Measurements from ENCODE around the gene ORC5. TPM values are rescaled to one million over a fixed set of nuclear protein-coding genes. Genes with fewer than 3 reads are reported as not detected.

Gene ORC5
- total RNA-seq, 1 experiment from 2014 or later = 21.0 TPM

DNA sequence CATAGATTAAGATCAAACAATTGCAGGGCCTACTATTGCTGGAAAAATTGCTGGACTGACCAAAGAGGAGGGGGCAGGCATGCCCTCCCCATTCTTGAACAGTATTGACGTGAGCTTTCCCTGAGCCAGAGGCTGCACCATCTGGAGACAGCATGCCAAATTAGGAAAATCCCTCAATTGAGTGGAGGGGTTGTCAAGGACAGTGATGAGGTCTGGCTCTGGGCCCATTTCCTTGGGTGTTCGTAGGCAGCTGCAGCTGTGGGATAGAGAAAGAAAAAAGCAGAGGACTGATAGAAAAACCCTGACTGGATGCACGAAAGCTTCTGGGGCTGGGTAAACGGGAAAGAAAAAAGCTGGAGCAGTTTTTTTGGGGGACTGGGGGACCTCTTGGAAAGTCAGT is 22.8 kb upstream of the ORC5 start:
- peaks cover 5% of the 10 kb centered on the region; the same call in 1 of the 2 replicates for H3K4me1 Mint-ChIP-seq
- DNase-seq (ENCODE audit: low spot score) (no peak), ATAC-seq (no peak)
- no peaks in the 10 kb centered on the region for H3K36me3 Mint-ChIP-seq
- TF ChIP-seq MXD4 (CRISPR knock-in tag; IDR thresholded peaks at IDR 0.05; ENCODE audit: borderline replicate concordance) = no peak
- no peak for TF ChIP-seq NFE2L1 (CRISPR knock-in tag; IDR thresholded peaks at IDR 0.05)
- TF ChIP-seq SMAD4 (CRISPR knock-in tag; IDR thresholded peaks at IDR 0.05) = no peak
- TF ChIP-seq, protein P1, sequence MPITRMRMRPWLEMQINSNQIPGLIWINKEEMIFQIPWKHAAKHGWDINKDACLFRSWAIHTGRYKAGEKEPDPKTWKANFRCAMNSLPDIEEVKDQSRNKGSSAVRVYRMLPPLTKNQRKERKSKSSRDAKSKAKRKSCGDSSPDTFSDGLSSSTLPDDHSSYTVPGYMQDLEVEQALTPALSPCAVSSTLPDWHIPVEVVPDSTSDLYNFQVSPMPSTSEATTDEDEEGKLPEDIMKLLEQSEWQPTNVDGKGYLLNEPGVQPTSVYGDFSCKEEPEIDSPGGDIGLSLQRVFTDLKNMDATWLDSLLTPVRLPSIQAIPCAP (CRISPR knock-in tag; IDR thresholded peaks at IDR 0.05) = no peak
- TF ChIP-seq TCF7 (CRISPR knock-in tag; IDR thresholded peaks at IDR 0.05; ENCODE audit: low read depth) = no peak
- TF ChIP-seq ESRRA (CRISPR knock-in tag; IDR thresholded peaks at IDR 0.05; ENCODE audit: borderline replicate concordance) = no peak
- TF ChIP-seq, protein P2, sequence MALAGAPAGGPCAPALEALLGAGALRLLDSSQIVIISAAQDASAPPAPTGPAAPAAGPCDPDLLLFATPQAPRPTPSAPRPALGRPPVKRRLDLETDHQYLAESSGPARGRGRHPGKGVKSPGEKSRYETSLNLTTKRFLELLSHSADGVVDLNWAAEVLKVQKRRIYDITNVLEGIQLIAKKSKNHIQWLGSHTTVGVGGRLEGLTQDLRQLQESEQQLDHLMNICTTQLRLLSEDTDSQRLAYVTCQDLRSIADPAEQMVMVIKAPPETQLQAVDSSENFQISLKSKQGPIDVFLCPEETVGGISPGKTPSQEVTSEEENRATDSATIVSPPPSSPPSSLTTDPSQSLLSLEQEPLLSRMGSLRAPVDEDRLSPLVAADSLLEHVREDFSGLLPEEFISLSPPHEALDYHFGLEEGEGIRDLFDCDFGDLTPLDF (CRISPR knock-in tag; IDR thresholded peaks at IDR 0.05) = no peak
- TF ChIP-seq ZNF138 (CRISPR knock-in tag; conservative IDR thresholded peaks at IDR 0.05) = no peak
- TF ChIP-seq CREM (CRISPR knock-in tag; IDR thresholded peaks at IDR 0.05) = no peak
- no peak for TF ChIP-seq E2F5 (CRISPR knock-in tag; IDR thresholded peaks at IDR 0.05)
- TF ChIP-seq, protein P3, sequence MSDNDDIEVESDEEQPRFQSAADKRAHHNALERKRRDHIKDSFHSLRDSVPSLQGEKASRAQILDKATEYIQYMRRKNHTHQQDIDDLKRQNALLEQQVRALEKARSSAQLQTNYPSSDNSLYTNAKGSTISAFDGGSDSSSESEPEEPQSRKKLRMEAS (CRISPR knock-in tag; IDR thresholded peaks at IDR 0.05) = no peak
- TF ChIP-seq SP1 (CRISPR knock-in tag; conservative IDR thresholded peaks at IDR 0.05) = no peak
- no peak for TF ChIP-seq ZNF416 (CRISPR knock-in tag; IDR thresholded peaks at IDR 0.05)
- TF ChIP-seq PRRX2 (CRISPR knock-in tag; IDR thresholded peaks at IDR 0.05) = no peak
- TF ChIP-seq, protein P4, sequence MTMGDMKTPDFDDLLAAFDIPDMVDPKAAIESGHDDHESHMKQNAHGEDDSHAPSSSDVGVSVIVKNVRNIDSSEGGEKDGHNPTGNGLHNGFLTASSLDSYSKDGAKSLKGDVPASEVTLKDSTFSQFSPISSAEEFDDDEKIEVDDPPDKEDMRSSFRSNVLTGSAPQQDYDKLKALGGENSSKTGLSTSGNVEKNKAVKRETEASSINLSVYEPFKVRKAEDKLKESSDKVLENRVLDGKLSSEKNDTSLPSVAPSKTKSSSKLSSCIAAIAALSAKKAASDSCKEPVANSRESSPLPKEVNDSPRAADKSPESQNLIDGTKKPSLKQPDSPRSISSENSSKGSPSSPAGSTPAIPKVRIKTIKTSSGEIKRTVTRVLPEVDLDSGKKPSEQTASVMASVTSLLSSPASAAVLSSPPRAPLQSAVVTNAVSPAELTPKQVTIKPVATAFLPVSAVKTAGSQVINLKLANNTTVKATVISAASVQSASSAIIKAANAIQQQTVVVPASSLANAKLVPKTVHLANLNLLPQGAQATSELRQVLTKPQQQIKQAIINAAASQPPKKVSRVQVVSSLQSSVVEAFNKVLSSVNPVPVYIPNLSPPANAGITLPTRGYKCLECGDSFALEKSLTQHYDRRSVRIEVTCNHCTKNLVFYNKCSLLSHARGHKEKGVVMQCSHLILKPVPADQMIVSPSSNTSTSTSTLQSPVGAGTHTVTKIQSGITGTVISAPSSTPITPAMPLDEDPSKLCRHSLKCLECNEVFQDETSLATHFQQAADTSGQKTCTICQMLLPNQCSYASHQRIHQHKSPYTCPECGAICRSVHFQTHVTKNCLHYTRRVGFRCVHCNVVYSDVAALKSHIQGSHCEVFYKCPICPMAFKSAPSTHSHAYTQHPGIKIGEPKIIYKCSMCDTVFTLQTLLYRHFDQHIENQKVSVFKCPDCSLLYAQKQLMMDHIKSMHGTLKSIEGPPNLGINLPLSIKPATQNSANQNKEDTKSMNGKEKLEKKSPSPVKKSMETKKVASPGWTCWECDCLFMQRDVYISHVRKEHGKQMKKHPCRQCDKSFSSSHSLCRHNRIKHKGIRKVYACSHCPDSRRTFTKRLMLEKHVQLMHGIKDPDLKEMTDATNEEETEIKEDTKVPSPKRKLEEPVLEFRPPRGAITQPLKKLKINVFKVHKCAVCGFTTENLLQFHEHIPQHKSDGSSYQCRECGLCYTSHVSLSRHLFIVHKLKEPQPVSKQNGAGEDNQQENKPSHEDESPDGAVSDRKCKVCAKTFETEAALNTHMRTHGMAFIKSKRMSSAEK (CRISPR knock-in tag; IDR thresholded peaks at IDR 0.05; ENCODE audit: borderline replicate concordance) = no peak
- TF ChIP-seq, protein P5, sequence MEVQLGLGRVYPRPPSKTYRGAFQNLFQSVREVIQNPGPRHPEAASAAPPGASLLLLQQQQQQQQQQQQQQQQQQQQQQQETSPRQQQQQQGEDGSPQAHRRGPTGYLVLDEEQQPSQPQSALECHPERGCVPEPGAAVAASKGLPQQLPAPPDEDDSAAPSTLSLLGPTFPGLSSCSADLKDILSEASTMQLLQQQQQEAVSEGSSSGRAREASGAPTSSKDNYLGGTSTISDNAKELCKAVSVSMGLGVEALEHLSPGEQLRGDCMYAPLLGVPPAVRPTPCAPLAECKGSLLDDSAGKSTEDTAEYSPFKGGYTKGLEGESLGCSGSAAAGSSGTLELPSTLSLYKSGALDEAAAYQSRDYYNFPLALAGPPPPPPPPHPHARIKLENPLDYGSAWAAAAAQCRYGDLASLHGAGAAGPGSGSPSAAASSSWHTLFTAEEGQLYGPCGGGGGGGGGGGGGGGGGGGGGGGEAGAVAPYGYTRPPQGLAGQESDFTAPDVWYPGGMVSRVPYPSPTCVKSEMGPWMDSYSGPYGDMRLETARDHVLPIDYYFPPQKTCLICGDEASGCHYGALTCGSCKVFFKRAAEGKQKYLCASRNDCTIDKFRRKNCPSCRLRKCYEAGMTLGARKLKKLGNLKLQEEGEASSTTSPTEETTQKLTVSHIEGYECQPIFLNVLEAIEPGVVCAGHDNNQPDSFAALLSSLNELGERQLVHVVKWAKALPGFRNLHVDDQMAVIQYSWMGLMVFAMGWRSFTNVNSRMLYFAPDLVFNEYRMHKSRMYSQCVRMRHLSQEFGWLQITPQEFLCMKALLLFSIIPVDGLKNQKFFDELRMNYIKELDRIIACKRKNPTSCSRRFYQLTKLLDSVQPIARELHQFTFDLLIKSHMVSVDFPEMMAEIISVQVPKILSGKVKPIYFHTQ (CRISPR knock-in tag; IDR thresholded peaks at IDR 0.05) = no peak
- no peak for TF ChIP-seq ELF4 (CRISPR knock-in tag; IDR thresholded peaks at IDR 0.05; ENCODE audit: low read depth)
- no peak for TF ChIP-seq FOXJ3 (CRISPR knock-in tag; IDR thresholded peaks at IDR 0.05; ENCODE audit: borderline replicate concordance)
- H3K4me3 Mint-ChIP-seq = no peak overlapping the region
- H3K27ac Mint-ChIP-seq = no peak overlapping the region
- H3K27me3 Mint-ChIP-seq (ENCODE audit: low read depth) = peaks cover 7% of the 10 kb centered on the region
- no peaks in the 10 kb centered on the region for H3K9me3 Mint-ChIP-seq
- POLR2A ChIA-PET = no interaction called here
- CTCF ChIA-PET = interaction anchor here (1.5 to 2.7 kb wide), 5 partner anchors 9 to 632 kb away, joined by 4 to 16 read pairs (median 14); no protein-coding TSS in a partner anchor

All from WTC11 (cell line).